HEK293 (cell line): Measurements from ENCODE around the gene TMOD2.

Experiments
- CTCF ChIA-PET: fragments of 350-600 bp; formaldehyde crosslinking; extraction: SDS; loops from one replicate; lab custom pipeline; 2021; ENCODE audit warnings: antibody characterized with exemption; lab: Yijun Ruan, JAX
- POLR2A ChIA-PET: fragments of 300-600 bp; formaldehyde crosslinking; extraction: SDS; loops from one replicate; lab custom pipeline; 2020; ENCODE audit warnings: antibody characterized with exemption, inconsistent platforms; lab: Yijun Ruan, JAX
- H3K27ac ChIP-seq: fragments of 200-500 bp; sonication (Bioruptor generic); 2 replicates; pipeline ENCODE4 v1.5.1; 2014; ENCODE audit warnings: low read depth, low read length, control low read depth, inconsistent platforms; ENCODE audit errors: extremely low read depth
- H3K36me3 ChIP-seq, 2 experiments: fragments of 200-500 bp in 1 of 2; sonication (Bioruptor generic) in 1 of 2; 1 replicate in 1 of 2; 2 replicates in 1 of 2; pipeline ENCODE4 v1.5.1; 2014 to 2017; ENCODE audit warnings: inconsistent platforms in 2 of 2, low read length in 2 of 2; ENCODE audit not compliant: control insufficient read depth in 2 of 2, insufficient read depth in 1 of 2
- H3K4me1 ChIP-seq: fragments of 200-500 bp; sonication (Bioruptor generic); 2 replicates; pipeline ENCODE4 v1.5.1; 2014; ENCODE audit warnings: mild to moderate bottlenecking, low read length, inconsistent platforms; ENCODE audit not compliant: control insufficient read depth, insufficient read depth
- H3K4me3 ChIP-seq: 2 replicates; pipeline ENCODE4 v1.5.1; 2011; ENCODE audit warnings: low read depth, mild to moderate bottlenecking, control low read depth, low read length, moderate library complexity
- H3K9me3 ChIP-seq: fragments of 200-500 bp; sonication (Bioruptor generic); 2 replicates; pipeline ENCODE4 v1.5.1; 2014; ENCODE audit warnings: low read depth, low read length, inconsistent platforms; ENCODE audit not compliant: control insufficient read depth, insufficient read depth
- BCL11A ChIP-seq: fragments of 450-650 bp; formaldehyde crosslinking; IDR thresholded peaks from 2 replicates; pipeline ENCODE4 v1.5.1; 2016; ENCODE audit warnings: low read depth, missing biosample characterization, missing genetic modification characterization
- KLF16 ChIP-seq: fragments of 450-650 bp; formaldehyde crosslinking; IDR thresholded peaks from 2 replicates; pipeline ENCODE4 v1.5.1; 2017; ENCODE audit warnings: missing biosample characterization, missing genetic modification characterization
- KLF17 ChIP-seq: fragments of 450-650 bp; formaldehyde crosslinking; IDR thresholded peaks from 2 replicates; pipeline ENCODE4 v1.5.1; 2016; ENCODE audit warnings: missing biosample characterization, missing genetic modification characterization
- KLF7 ChIP-seq: fragments of 450-650 bp; formaldehyde crosslinking; IDR thresholded peaks from 2 replicates; pipeline ENCODE4 v1.5.1; 2016; ENCODE audit warnings: missing biosample characterization, missing genetic modification characterization, borderline replicate concordance
- KLF9 ChIP-seq: fragments of 450-650 bp; formaldehyde crosslinking; IDR thresholded peaks from 2 replicates; pipeline ENCODE4 v1.5.1; 2016; ENCODE audit warnings: missing biosample characterization, missing genetic modification characterization, low read depth
- PBX3 ChIP-seq: sonication (generic); formaldehyde crosslinking; IDR thresholded peaks from 2 replicates; pipeline ENCODE4 v1.8.1; 2022; ENCODE audit warnings: mild to moderate bottlenecking, moderate library complexity, missing genetic modification reagents
- PRDM10 ChIP-seq: fragments of 450-650 bp; formaldehyde crosslinking; IDR thresholded peaks from 2 replicates; pipeline ENCODE4 v1.5.1; 2016; ENCODE audit warnings: missing biosample characterization, missing genetic modification characterization
- TCF7L2 ChIP-seq: IDR thresholded peaks from 2 replicates; pipeline ENCODE4 v1.6.1; 2011; ENCODE audit warnings: low read depth, mild to moderate bottlenecking, inconsistent platforms, low read length, moderate library complexity, borderline replicate concordance
- YY1 ChIP-seq: fragments of 450-650 bp; formaldehyde crosslinking; IDR thresholded peaks from 2 replicates; pipeline ENCODE4 v1.5.1; 2018; ENCODE audit warnings: missing biosample characterization, missing genetic modification characterization
- ZNF211 ChIP-seq: fragments of 450-650 bp; formaldehyde crosslinking; IDR thresholded peaks from 2 replicates; pipeline ENCODE4 v1.5.1; 2016; ENCODE audit warnings: low read depth, missing biosample characterization, missing genetic modification characterization
- ZNF292 ChIP-seq: fragments of 450-650 bp; formaldehyde crosslinking; IDR thresholded peaks from 2 replicates; pipeline ENCODE4 v1.5.1; 2016; ENCODE audit warnings: low read depth, missing biosample characterization, missing genetic modification characterization, borderline replicate concordance
- ZNF341 ChIP-seq: fragments of 450-650 bp; formaldehyde crosslinking; IDR thresholded peaks from 2 replicates; pipeline ENCODE4; 2016; ENCODE audit warnings: low read depth, missing biosample characterization, missing genetic modification characterization
- ZNF501 ChIP-seq: fragments of 450-650 bp; formaldehyde crosslinking; IDR thresholded peaks from 2 replicates; pipeline ENCODE4 v1.5.1; 2016; ENCODE audit warnings: missing biosample characterization, missing genetic modification characterization
- ZNF561 ChIP-seq: fragments of 450-650 bp; IDR thresholded peaks from 2 replicates; pipeline ENCODE4 v1.5.1; 2018; ENCODE audit warnings: missing biosample characterization, missing genetic modification characterization, borderline replicate concordance
- ZNF580 ChIP-seq: fragments of 450-650 bp; formaldehyde crosslinking; IDR thresholded peaks from 2 replicates; pipeline ENCODE4 v1.5.1; 2016; ENCODE audit warnings: missing biosample characterization, missing genetic modification characterization
- ZNF600 ChIP-seq: fragments of 450-650 bp; formaldehyde crosslinking; IDR thresholded peaks from 2 replicates; pipeline ENCODE4 v1.5.1; 2016; ENCODE audit warnings: missing biosample characterization, missing genetic modification characterization
- ZNF624 ChIP-seq: fragments of 450-650 bp; formaldehyde crosslinking; IDR thresholded peaks from 2 replicates; pipeline ENCODE4 v1.5.1; 2017; ENCODE audit warnings: missing biosample characterization, missing genetic modification characterization
- ZNF629 ChIP-seq: fragments of 450-650 bp; formaldehyde crosslinking; IDR thresholded peaks from 2 replicates; pipeline ENCODE4 v1.5.1; 2017; ENCODE audit warnings: missing biosample characterization, missing genetic modification characterization
- ZNF704 ChIP-seq: fragments of 450-650 bp; formaldehyde crosslinking; IDR thresholded peaks from 2 replicates; pipeline ENCODE4 v1.5.1; 2016; ENCODE audit warnings: missing biosample characterization, missing genetic modification characterization
- ZNF776 ChIP-seq: fragments of 450-650 bp; formaldehyde crosslinking; IDR thresholded peaks from 2 replicates; pipeline ENCODE4 v1.5.0; 2017; ENCODE audit warnings: missing biosample characterization, missing genetic modification characterization, borderline replicate concordance

TMOD2 gene

GRCh38 chr15:51714162-51714561 is 37.2 kb upstream of the TMOD2 start:
- CTCF ChIA-PET, result no interaction called here
- POLR2A ChIA-PET, result no interaction called here
- Histone ChIP-seq H3K27ac (no peak overlapping the region), H3K9me3 (no peaks in the 10 kb centered on the region), H3K36me3 (no peaks in the 10 kb centered on the region), H3K4me3 (no peak overlapping the region), H3K4me1 (no peaks in the 10 kb centered on the region)
- TF ChIP-seq ZNF561 (tag by site-specific recombination) (no peak), ZNF629 (tag by site-specific recombination) (no peak), BCL11A (tag by site-specific recombination) (no peak), ZNF624 (tag by site-specific recombination) (no peak), ZNF704 (tag by site-specific recombination) (no peak), ZNF292 (tag by site-specific recombination) (no peak), ZNF341 (tag by site-specific recombination) (no peak), YY1 (tag by site-specific recombination) (no peak)
- TF ChIP-seq, all 188 proteins: peak for 0

GRCh38 chr15:51714911-51715310 is 36.5 kb upstream of the TMOD2 start:
- Histone ChIP-seq H3K4me1 (no peaks in the 10 kb centered on the region), H3K9me3 (no peaks in the 10 kb centered on the region), H3K36me3 (no peaks in the 10 kb centered on the region), H3K27ac (no peak overlapping the region), H3K4me3 (no peak overlapping the region)
- ChIA-PET POLR2A (interaction anchor here (0.5 kb wide), 1 partner anchor 78 kb away, joined by 3 read pairs; no protein-coding TSS in a partner anchor), CTCF (no interaction called here)
- TF ChIP-seq ZNF211 (tag by site-specific recombination), result no peak
- TF ChIP-seq PRDM10 (tag by site-specific recombination), result no peak
- no peak for TF ChIP-seq KLF9
- TF ChIP-seq PBX3 (CRISPR knock-in tag), result no peak
- no peak for TF ChIP-seq ZNF580 (tag by site-specific recombination)
- no peak for TF ChIP-seq TCF7L2
- TF ChIP-seq KLF7 (tag by site-specific recombination), result no peak
- TF ChIP-seq KLF16 (tag by site-specific recombination), result no peak
- no peak for TF ChIP-seq KLF17 (tag by site-specific recombination)
- TF ChIP-seq ZNF501 (tag by site-specific recombination), result no peak
- TF ChIP-seq ZNF600 (tag by site-specific recombination), result no peak
- TF ChIP-seq YY1 (tag by site-specific recombination), result no peak
- TF ChIP-seq ZNF776 (tag by site-specific recombination), result no peak
